Lower lobe of right lung (tissue), 2 donors: Measurements from ENCODE around the gene TBC1D17. TPM values are rescaled to one million over a fixed set of nuclear protein-coding genes. Genes with fewer than 3 reads are reported as not detected.

Experiments
- ATAC-seq, 2 donors: fragments of 200-7000 bp; cut with Tn5 transposase; one replicate each; pipeline ENCODE4 v1.9.1; 2020 to 2022; ENCODE audit warnings: mild to moderate bottlenecking in 2 of 2, moderate library complexity in 2 of 2
- DNase-seq: peaks from one replicate; pipeline ENCODE4 v3.0.0-alpha.2; 2020
- H3K27ac ChIP-seq: fragments of 200-600 bp; one replicate; pipeline ENCODE4 v1.8.0; 2022
- H3K27me3 ChIP-seq: fragments of 200-600 bp; one replicate; pipeline ENCODE4 v1.8.0; 2022; ENCODE audit warnings: low read depth
- H3K36me3 ChIP-seq: fragments of 200-600 bp; one replicate; pipeline ENCODE4 v1.8.0; 2022; ENCODE audit warnings: mild to moderate bottlenecking
- H3K4me1 ChIP-seq: fragments of 200-600 bp; one replicate; pipeline ENCODE4 v1.8.0; 2022
- H3K4me3 ChIP-seq: fragments of 200-600 bp; one replicate; pipeline ENCODE4 v1.8.0; 2022; ENCODE audit warnings: mild to moderate bottlenecking
- H3K9me3 ChIP-seq: fragments of 200-600 bp; one replicate; pipeline ENCODE4 v1.8.0; 2022
- CTCF ChIP-seq: fragments of 200-600 bp; IDR thresholded peaks from one replicate; pipeline ENCODE4 v1.8.0; 2022; ENCODE audit warnings: antibody characterized with exemption, mild to moderate bottlenecking
- intact Hi-C: fragments of 100-400 bp; cut with DNase I; formaldehyde crosslinking; loops from one replicate; pipeline ENCODE4 v1.11.0; 2022
- total RNA-seq: library from RNA; stranded (reverse); fragmentation: NEBNext Ultra II Directional; extraction: Animal tissue kit (Norgen Biotek cat#: 25700); gene quantifications from one replicate; pipeline ENCODE4 v1.2.1, GENCODE V29; 2021
- donor health status: DM: no; HTN: yes; CAD: no; lungs with severe emphysema.

TBC1D17 gene
- total RNA-seq, 1 donor from 2014 or later = 53.1 TPM

GRCh38 chr19:49843265-49843664 lies 34.2 kb upstream of the TBC1D17 start:
- Histone ChIP-seq H3K4me1 (no peaks in the 10 kb centered on the region), H3K27ac (no peak overlapping the region), H3K27me3 (no peaks in the 10 kb centered on the region), H3K4me3 (no peak overlapping the region), H3K36me3 (peaks cover 23% of the 10 kb centered on the region), H3K9me3 (no peaks in the 10 kb centered on the region)
- no peak for TF ChIP-seq CTCF
- DNase-seq (no peak), ATAC-seq (no peak)
- intact Hi-C loops = no loop called here

GRCh38 chr19:49844138-49845095 lies 33.1 kb upstream of the TBC1D17 start:
- Histone ChIP-seq H3K4me1 (no peaks in the 10 kb centered on the region), H3K9me3 (no peaks in the 10 kb centered on the region), H3K27ac (no peak overlapping the region), H3K36me3 (peaks cover 12% of the 10 kb centered on the region), H3K4me3 (no peak overlapping the region), H3K27me3 (no peaks in the 10 kb centered on the region)
- intact Hi-C loops = no loop called here
- TF ChIP-seq CTCF = no peak
- ATAC-seq = no peak
- DNase-seq = no peak

GRCh38 chr19:49845414-49845813 lies 32.1 kb upstream of the TBC1D17 start:
- intact Hi-C loops = no loop called here
- Histone ChIP-seq H3K4me3 (no peak overlapping the region), H3K27ac (no peak overlapping the region), H3K27me3 (no peaks in the 10 kb centered on the region), H3K36me3 (peaks cover 4% of the 10 kb centered on the region), H3K4me1 (peaks cover 4% of the 10 kb centered on the region), H3K9me3 (no peaks in the 10 kb centered on the region)
- TF ChIP-seq CTCF = no peak
- DNase-seq (no peak), ATAC-seq (no peak)

- H3K4me1 ChIP-seq = peaks cover 4% of the 10 kb centered on the region
- no peaks in the 10 kb centered on the region for H3K36me3 ChIP-seq
- no peak for TF ChIP-seq CTCF
- no peak overlapping the region for H3K27ac ChIP-seq
- H3K27me3 ChIP-seq = no peaks in the 10 kb centered on the region
- DNase-seq (no peak), ATAC-seq (no peak)
- no peak overlapping the region for H3K4me3 ChIP-seq
- H3K9me3 ChIP-seq = no peaks in the 10 kb centered on the region
- intact Hi-C loops = no loop called here
Measured at GRCh38 chr19:49846408-49846807, 31.1 kb upstream of the TBC1D17 start.

- no peaks in the 10 kb centered on the region for H3K9me3 ChIP-seq
- no peak overlapping the region for H3K4me3 ChIP-seq
- H3K27me3 ChIP-seq = no peaks in the 10 kb centered on the region
- H3K27ac ChIP-seq = no peak overlapping the region
- peaks cover 16% of the 10 kb centered on the region for H3K4me1 ChIP-seq
- no peaks in the 10 kb centered on the region for H3K36me3 ChIP-seq
- DNase-seq = no peak
- no peak for TF ChIP-seq CTCF
- no peak for ATAC-seq
- intact Hi-C loops = no loop called here
Measured at GRCh38 chr19:49847731-49848696, 29.5 kb upstream of the TBC1D17 start.
